ENCODE measurements around the gene CTXND1. TPM values are rescaled to one million over a fixed set of nuclear protein-coding genes. Genes with fewer than 3 reads are reported as not detected.
A peak's percentile ranks its signal among the peaks of the same experiment; 100 is the strongest.

The CTXND1 gene
- total and polyA plus RNA-seq, 12 donors, result 0.11 to 8.3 (median 1.8) TPM

DNA sequence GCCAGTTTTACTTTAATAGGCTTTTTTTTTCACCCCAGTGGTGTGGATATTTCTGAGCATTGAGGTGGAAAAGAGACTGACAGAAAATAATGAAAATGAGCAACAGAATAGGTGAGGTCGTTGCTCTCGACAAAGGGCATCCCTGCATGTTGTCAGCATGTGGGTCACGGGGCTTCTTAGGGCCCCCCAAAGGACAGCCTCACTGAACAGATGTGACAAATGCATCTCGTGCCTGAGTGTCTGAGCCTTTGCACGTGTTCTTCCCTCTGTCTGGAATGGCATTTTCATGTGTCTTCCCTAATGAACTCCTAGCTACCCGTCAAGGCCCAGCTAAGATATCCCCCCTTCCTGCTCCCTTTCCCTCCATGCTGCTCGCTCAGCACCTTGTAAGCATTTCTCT, 67.5 kb downstream of the CTXND1 start:
- Histone ChIP-seq H3K4me3 (no peak overlapping the region), H3K27me3 (no peaks in the 10 kb centered on the region), H3K9me3 (no peaks in the 10 kb centered on the region), H3K4me1 (peaks cover 0 to 16% (median 12%) of the 10 kb centered on the region in 9 donors), H3K36me3 (peaks cover 0 to 79% (median 0%) of the 10 kb centered on the region in 9 donors), H3K27ac (no peak overlapping the region)
- no peak for TF ChIP-seq CTCF (IDR thresholded peaks at IDR 0.05)
- 87 to 92% methylated on average over 7 of the region's 7 CpGs for WGBS, 2 donors
- DNase-seq (no peak), ATAC-seq (no peak)
- intact Hi-C loops (cut with DNase I), result no loop called here

- ATAC-seq, result no peak
These were observed 68.1 kb downstream of the CTXND1 start for GRCh38 chr15:80183886-80184285.

GRCh38 chr15:80183306-80183705, 68.7 kb downstream of the CTXND1 start:
- Histone ChIP-seq H3K27ac (peak overlapping the region in 1 of 10 donors; percentile 6), H3K4me3 (no peak overlapping the region), H3K4me1 (peaks cover 0 to 23% (median 12%) of the 10 kb centered on the region in 9 donors), H3K36me3 (peaks cover 0 to 80% (median 0%) of the 10 kb centered on the region in 9 donors), H3K9me3 (no peaks in the 10 kb centered on the region), H3K27me3 (no peaks in the 10 kb centered on the region)
- WGBS, 2 donors, result 91 to 95% methylated on average over 10 of the region's 10 CpGs
- intact Hi-C loops (cut with DNase I), result no loop called here
- no peak for TF ChIP-seq CTCF (IDR thresholded peaks at IDR 0.05)
- no peak for ATAC-seq
- no peak for DNase-seq

More at GRCh38 chr15:80183886-80184285, 68.1 kb downstream of the CTXND1 start:
- WGBS, 2 donors, result 87 to 89% methylated on average over 6 of the region's 6 CpGs
- intact Hi-C loops (cut with DNase I), result no loop called here
- no peaks in the 10 kb centered on the region for H3K27me3 ChIP-seq
- no peak for DNase-seq
- H3K27ac ChIP-seq, result no peak overlapping the region
- TF ChIP-seq CTCF (IDR thresholded peaks at IDR 0.05), result peak in 1 of 9 donors; percentile 7
- peaks cover 0 to 79% (median 0%) of the 10 kb centered on the region in 9 donors for H3K36me3 ChIP-seq
- H3K4me1 ChIP-seq, result peaks cover 0 to 22% (median 12%) of the 10 kb centered on the region in 9 donors
- no peak overlapping the region for H3K4me3 ChIP-seq
- H3K9me3 ChIP-seq, result no peaks in the 10 kb centered on the region

GRCh38 chr15:80182611-80183261, 69.3 kb downstream of the CTXND1 start:
- Histone ChIP-seq H3K36me3 (peaks cover 0 to 84% (median 0%) of the 10 kb centered on the region in 9 donors), H3K27me3 (no peaks in the 10 kb centered on the region), H3K27ac (peak overlapping the region in 1 of 10 donors; percentile 6), H3K4me1 (peaks cover 0 to 23% (median 12%) of the 10 kb centered on the region in 9 donors), H3K4me3 (no peak overlapping the region), H3K9me3 (no peaks in the 10 kb centered on the region)
- peak in 1 of 2 donors; percentile 15 for DNase-seq
- WGBS, 2 donors, result 33 to 36% methylated on average over 5 of the region's 5 CpGs
- no peak for TF ChIP-seq CTCF (IDR thresholded peaks at IDR 0.05)
- intact Hi-C loops (cut with DNase I), result no loop called here
- ATAC-seq, result peak in 4 of 8 donors; percentile 52 to 79 (median 74)
